Spleen (tissue), 7 donors: Measurements from ENCODE around the gene PRIMPOL.

Experiments
- CTCF ChIP-seq, 11 experiments: fragments of 200-600 bp in 7 of 11; fragments of 450-650 bp in 4 of 11; sonication (generic) in 4 of 11; IDR thresholded peaks in 8 of 11; conservative IDR thresholded peaks in 3 of 11; 1 replicate in 7 of 11; 2 replicates in 4 of 11; pipeline versions ENCODE4 v1.4.0 to v1.8.0; 2016 to 2021; ENCODE audit warnings: antibody characterized with exemption in 11 of 11, inconsistent platforms in 4 of 11, mild to moderate bottlenecking in 1 of 11
- POLR2A ChIP-seq, 3 donors: fragments of 450-650 bp; IDR thresholded peaks; one replicate each; pipeline ENCODE4 v1.5.1; 2017; ENCODE audit warnings: antibody characterized with exemption in 3 of 3, mild to moderate bottlenecking in 1 of 3
- POLR2AphosphoS5 ChIP-seq, 3 donors: sonication (generic); formaldehyde crosslinking; IDR thresholded peaks; one replicate each; pipeline ENCODE4 v1.5.1; 2017; ENCODE audit warnings: antibody characterized with exemption in 3 of 3
- donor health status: DM: no; HTN: no; CAD: no; lungs with moderate emphysema.
- donor health status: DM: no; HTN: no; CAD: no.
- donor health status: DM: no; HTN: no; CAD: no.

- TF ChIP-seq CTCF (IDR thresholded peaks at IDR 0.05 in 8 of 11, conservative IDR thresholded peaks at IDR 0.05 in 3 of 11) (no peak), POLR2AphosphoS5 (IDR thresholded peaks at IDR 0.05) (no peak), POLR2A (IDR thresholded peaks at IDR 0.05) (no peak)
Measured at GRCh38 chr4:184616633-184617551, 32.6 kb upstream of the PRIMPOL start.
